HG03025 (cell line): Measurements from ENCODE around the gene AATK.

Source experiments
- ATAC-seq: cut with Tn5 transposase; IDR thresholded peaks from one replicate; pipeline ENCODE4 v1.9.1; 2021; ENCODE audit warnings: mild to moderate bottlenecking, moderate library complexity; ENCODE audit not compliant: unreplicated experiment, low FRiP score

Gene AATK

GRCh38 chr17:81166033-81166492 lies at the start of gene AATK:
Gene AATK (minus strand): TSS chr17:81166221. CDS start chr17:81165992, 229 bp downstream.
- ATAC-seq = no peak

GRCh38 chr17:81213978-81214377 lies 48.0 kb upstream of the AATK start:
- no peak for ATAC-seq

- ATAC-seq = no peak
These were observed 46.3 kb upstream of the AATK start for GRCh38 chr17:81212365-81212764.

GRCh38 chr17:81210868-81211267 lies 44.8 kb upstream of the AATK start:
- no peak for ATAC-seq

- no peak for ATAC-seq
These were observed 44.4 kb upstream of the AATK start for GRCh38 chr17:81210466-81210865.

- ATAC-seq = no peak
These were observed 43.1 kb upstream of the AATK start for GRCh38 chr17:81209141-81209540.

GRCh38 chr17:81208651-81209050 lies 42.6 kb upstream of the AATK start:
- ATAC-seq = no peak

- no peak for ATAC-seq
These were observed 41.9 kb upstream of the AATK start for GRCh38 chr17:81207610-81208581.

- ATAC-seq = no peak
These were observed 40.6 kb upstream of the AATK start for GRCh38 chr17:81206657-81207056.

GRCh38 chr17:81206166-81206565 lies 40.1 kb upstream of the AATK start:
- no peak for ATAC-seq

GRCh38 chr17:81204578-81204977 lies 38.6 kb upstream of the AATK start:
- ATAC-seq = no peak

- no peak for ATAC-seq
These were observed 37.1 kb upstream of the AATK start for GRCh38 chr17:81203136-81203535.

GRCh38 chr17:81202318-81202717 lies 36.3 kb upstream of the AATK start:
- ATAC-seq = no peak

GRCh38 chr17:81200695-81201580 lies 34.9 kb upstream of the AATK start:
- no peak for ATAC-seq

GRCh38 chr17:81200201-81200600 lies 34.2 kb upstream of the AATK start:
- ATAC-seq = no peak

GRCh38 chr17:81199482-81199830 lies 33.4 kb upstream of the AATK start:
- no peak for ATAC-seq

- no peak for ATAC-seq
These were observed 32.9 kb upstream of the AATK start for GRCh38 chr17:81198826-81199481.

GRCh38 chr17:81197831-81198490 lies 31.9 kb upstream of the AATK start:
- no peak for ATAC-seq

- ATAC-seq = no peak
These were observed 31.4 kb upstream of the AATK start for GRCh38 chr17:81197409-81197795.
